ENCODE data around the gene FRRS1. TPM values are rescaled to one million over a fixed set of nuclear protein-coding genes. Genes with fewer than 3 reads are reported as not detected.
"Not testable (repeated sequence)": the region's sequence is repeated elsewhere in the genome, so short reads cannot be mapped to it uniquely, and the experiment has no call there.

FRRS1 gene
- total and polyA plus RNA-seq, 3 donors from 2014 or later = 1.7 to 7.6 (median 6.1) TPM

- Histone ChIP-seq H3K36me3 (ENCODE audit: low read depth, missing control alignments) (no peaks in the 10 kb centered on the region), H3K4me3 (no peak overlapping the region), H3K4me1 (peaks cover 15% of the 10 kb centered on the region), H3K9me3 (no peaks in the 10 kb centered on the region), H3K27me3 (no peaks in the 10 kb centered on the region), H3K27ac (no peak overlapping the region)
- intact Hi-C loops (cut with DNase I; ENCODE audit: low total_unique reads) = no loop called here
- TF ChIP-seq POLR2A (IDR thresholded peaks at IDR 0.05) = no peak
- TF ChIP-seq, protein P1, sequence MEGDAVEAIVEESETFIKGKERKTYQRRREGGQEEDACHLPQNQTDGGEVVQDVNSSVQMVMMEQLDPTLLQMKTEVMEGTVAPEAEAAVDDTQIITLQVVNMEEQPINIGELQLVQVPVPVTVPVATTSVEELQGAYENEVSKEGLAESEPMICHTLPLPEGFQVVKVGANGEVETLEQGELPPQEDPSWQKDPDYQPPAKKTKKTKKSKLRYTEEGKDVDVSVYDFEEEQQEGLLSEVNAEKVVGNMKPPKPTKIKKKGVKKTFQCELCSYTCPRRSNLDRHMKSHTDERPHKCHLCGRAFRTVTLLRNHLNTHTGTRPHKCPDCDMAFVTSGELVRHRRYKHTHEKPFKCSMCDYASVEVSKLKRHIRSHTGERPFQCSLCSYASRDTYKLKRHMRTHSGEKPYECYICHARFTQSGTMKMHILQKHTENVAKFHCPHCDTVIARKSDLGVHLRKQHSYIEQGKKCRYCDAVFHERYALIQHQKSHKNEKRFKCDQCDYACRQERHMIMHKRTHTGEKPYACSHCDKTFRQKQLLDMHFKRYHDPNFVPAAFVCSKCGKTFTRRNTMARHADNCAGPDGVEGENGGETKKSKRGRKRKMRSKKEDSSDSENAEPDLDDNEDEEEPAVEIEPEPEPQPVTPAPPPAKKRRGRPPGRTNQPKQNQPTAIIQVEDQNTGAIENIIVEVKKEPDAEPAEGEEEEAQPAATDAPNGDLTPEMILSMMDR (IDR thresholded peaks at IDR 0.05) = no peak
- WGBS, 2 donors = 54 to 82% methylated on average over 2 of the region's 2 CpGs
- no peak for DNase-seq
These were observed 2.0 kb downstream of the FRRS1 start for GRCh38 chr1:99764439-99764838.

GRCh38 chr1:99763956-99764355 is 2.5 kb downstream of the FRRS1 start:
- WGBS, 2 donors = 74 to 82% methylated on average over 2 of the region's 2 CpGs
- intact Hi-C loops (cut with DNase I; ENCODE audit: low total_unique reads) = no loop called here
- no peaks in the 10 kb centered on the region for H3K27me3 ChIP-seq
- H3K4me3 ChIP-seq = no peak overlapping the region
- TF ChIP-seq, protein P1 (IDR thresholded peaks at IDR 0.05) = no peak
- no peak for TF ChIP-seq POLR2A (IDR thresholded peaks at IDR 0.05)
- no peak overlapping the region for H3K27ac ChIP-seq
- H3K36me3 ChIP-seq (ENCODE audit: low read depth, missing control alignments) = no peaks in the 10 kb centered on the region
- H3K9me3 ChIP-seq = no peaks in the 10 kb centered on the region
- peaks cover 13% of the 10 kb centered on the region for H3K4me1 ChIP-seq
- no peak for DNase-seq

DNA sequence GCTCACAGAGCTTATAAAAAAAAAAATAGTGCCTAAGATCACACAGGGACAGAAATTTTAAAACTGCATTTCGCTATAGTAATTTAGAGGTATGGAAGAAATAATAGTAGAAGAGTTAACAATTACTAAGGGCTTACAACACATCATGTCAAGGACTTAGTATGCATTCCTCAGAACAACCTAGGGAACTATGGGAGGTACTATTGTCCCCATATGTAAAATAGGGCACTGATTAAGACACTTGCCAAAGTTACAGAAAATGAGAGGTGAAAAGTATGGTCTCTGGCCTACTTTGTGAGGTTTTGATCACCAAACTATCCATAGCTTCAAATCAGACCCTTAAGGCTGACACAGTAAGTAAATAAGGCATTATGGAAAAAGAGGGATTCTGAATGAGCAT is 4.7 kb downstream of the FRRS1 start:
- no peaks in the 10 kb centered on the region for H3K27me3 ChIP-seq
- intact Hi-C loops (cut with DNase I; ENCODE audit: low total_unique reads) = no loop called here
- H3K4me3 ChIP-seq = no peak overlapping the region
- H3K36me3 ChIP-seq (ENCODE audit: low read depth, missing control alignments) = no peaks in the 10 kb centered on the region
- no peak for DNase-seq
- H3K27ac ChIP-seq = no peak overlapping the region
- H3K4me1 ChIP-seq = no peaks in the 10 kb centered on the region
- TF ChIP-seq POLR2A (IDR thresholded peaks at IDR 0.05) = no peak
- TF ChIP-seq, protein P1 (IDR thresholded peaks at IDR 0.05) = no peak
- H3K9me3 ChIP-seq = no peaks in the 10 kb centered on the region
- WGBS, 2 donors = 90 to 94% methylated on average over 1 of the region's 1 CpG

- no peaks in the 10 kb centered on the region for H3K27me3 ChIP-seq
- H3K36me3 ChIP-seq (ENCODE audit: low read depth, missing control alignments) = no peaks in the 10 kb centered on the region
- no peak for TF ChIP-seq POLR2A (IDR thresholded peaks at IDR 0.05)
- TF ChIP-seq, protein P1 (IDR thresholded peaks at IDR 0.05) = no peak
- no peaks in the 10 kb centered on the region for H3K9me3 ChIP-seq
- no peaks in the 10 kb centered on the region for H3K4me1 ChIP-seq
- H3K4me3 ChIP-seq = no peak overlapping the region
- 81 to 92% methylated on average over 4 of the region's 4 CpGs for WGBS, 2 donors
- intact Hi-C loops (cut with DNase I; ENCODE audit: low total_unique reads) = no loop called here
- H3K27ac ChIP-seq = no peak overlapping the region
- no peak for DNase-seq
These were observed 6.8 kb downstream of the FRRS1 start for GRCh38 chr1:99759518-99760160.

DNA sequence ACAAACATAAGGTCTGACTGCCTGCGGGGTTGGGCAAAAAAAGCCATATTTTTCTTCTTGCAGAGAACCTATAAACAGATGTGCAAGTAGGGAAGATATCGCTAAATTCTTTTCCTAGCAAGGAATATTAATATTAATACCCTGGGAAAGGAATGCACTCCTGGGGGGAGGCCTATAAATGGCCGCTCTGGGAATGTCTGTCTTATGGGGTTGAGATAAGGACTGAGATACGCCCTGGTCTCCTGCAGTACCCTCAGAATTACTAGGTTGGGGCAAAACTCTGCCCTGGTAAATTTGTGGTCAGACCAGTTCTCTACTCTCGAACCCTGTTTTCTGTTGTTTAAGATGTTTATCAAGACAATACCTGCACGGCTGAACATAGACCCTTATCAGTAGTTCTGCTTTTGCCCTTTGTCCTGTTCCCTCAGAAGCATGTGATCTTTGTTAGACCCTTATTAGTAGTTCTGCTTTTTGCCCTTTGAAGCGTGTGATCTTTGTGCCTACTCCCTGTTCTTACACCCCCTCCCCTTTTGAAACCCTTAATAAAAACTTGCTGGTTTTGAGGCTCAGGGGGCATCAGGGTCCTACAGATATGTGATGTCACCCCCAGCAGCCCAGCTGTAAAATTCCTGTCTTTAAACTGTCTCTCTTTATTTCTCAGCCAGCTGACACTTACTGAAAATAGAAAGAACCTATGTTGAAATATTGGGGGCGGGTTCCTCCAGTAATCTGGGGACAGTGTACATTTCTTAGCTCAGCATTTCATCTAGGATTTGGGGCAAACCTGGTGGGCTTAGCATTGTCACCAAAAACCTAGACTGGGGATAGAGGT is 7.5 kb downstream of the FRRS1 start:
- H3K4me1 ChIP-seq; H3K36me3 ChIP-seq (ENCODE audit: low read depth, missing control alignments); intact Hi-C loops (cut with DNase I; ENCODE audit: low total_unique reads); H3K4me3 ChIP-seq; H3K27ac ChIP-seq; H3K27me3 ChIP-seq; H3K9me3 ChIP-seq; DNase-seq: not testable (repeated sequence)
- WGBS, 2 donors = 87 to 95% methylated on average over 8 of the region's 8 CpGs
